DMS153 (cell line): ENCODE measurements around the gene IL17RE.

Source experiments
- DNase-seq: peaks from one replicate; lab custom pipeline; 2025; lab: John Stamatoyannopoulos, UW

IL17RE gene

DNA sequence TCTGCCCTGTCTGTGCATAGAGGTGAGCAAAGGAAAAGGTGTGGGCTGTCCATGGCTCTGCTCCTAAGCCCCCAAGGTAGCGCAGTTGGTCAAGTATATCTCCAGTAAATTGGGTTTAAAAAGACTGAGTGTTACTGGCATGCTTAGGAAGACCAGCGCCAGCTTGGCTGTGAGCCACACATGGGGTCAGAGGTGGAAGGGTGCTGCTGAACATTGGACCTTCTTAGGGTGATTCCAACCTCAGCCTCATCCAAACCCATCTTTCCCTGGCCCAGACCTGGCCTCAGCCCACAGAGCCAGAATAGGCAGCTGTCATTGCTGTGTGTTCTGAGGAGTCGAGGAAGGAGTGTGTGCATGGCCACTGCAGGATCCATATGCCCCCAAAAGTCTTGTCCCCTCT, 5.6 kb downstream of the IL17RE start:
- no peak for DNase-seq

- DNase-seq = no peak
These were observed 6.8 kb downstream of the IL17RE start for GRCh38 chr3:9909221-9910013.

DNA sequence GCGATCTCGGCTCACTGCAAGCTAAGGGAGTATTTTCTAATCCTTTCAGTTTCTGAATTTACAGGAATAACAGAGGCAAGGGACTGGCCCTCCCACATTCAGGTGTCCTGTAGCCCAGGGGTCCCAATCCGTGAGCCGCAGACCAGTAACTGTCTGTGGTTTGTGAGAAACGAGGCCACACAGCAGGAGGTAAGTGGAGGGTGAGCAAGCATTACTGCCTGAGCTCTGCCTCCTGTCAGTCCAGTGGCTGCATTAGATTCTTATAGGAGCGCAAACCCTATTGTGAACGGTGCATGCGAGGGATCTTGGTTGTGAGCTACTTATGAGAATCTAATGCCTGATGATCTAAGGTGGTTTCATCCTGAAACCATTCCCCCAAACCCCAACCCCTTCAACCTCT, 9.2 kb downstream of the IL17RE start:
- DNase-seq = no peak

DNA sequence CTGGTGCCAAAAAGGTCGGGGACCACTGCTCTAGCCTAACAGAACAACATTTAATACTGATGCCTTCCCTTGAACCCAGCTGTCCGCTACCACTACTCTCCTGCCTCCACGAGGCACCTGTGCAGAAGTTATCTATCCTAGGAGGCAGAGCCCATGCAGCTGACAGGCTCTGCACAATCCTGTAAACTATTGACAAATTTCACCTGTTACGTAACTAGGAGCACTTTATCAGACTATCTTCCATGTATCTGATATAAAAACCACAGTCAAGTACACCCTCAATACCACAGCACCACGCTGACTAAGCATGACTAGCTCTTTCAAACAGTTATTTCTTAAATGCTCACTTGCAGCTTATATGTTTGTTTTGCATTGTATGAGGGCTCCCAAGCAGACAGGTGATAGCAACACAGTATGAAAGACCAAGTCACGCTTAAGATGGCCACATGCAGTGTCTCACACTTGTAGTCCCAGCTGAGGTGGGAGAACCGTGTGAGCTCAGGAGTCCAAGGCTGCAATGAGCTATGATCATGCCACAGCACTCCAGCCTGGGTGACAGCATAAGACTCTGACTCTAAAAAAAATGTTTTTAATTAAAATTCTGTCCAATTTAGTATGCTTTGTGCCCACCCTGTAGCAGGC, 9.8 kb downstream of the IL17RE start:
- no peak for DNase-seq

DNA sequence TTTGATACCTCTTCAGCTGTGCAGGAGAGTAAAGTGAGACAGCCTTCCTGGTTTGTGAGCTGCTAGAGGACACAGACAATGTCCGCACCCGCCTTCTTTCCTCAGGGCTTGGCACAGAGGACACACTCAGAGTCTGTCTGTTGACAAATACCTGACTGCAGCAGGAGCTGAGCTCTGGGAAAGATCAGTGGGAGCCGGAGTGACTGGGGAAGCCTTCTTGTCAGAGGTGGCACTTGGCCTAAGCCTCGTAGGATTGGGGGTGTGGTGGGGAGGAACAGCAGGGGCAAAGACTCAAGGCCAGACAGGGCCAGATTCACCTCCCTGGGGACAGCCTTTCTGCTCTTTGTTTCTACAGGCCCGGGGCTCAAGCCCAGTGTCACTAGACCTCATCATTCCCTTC, 11.0 kb downstream of the IL17RE start:
- DNase-seq = no peak

DNA sequence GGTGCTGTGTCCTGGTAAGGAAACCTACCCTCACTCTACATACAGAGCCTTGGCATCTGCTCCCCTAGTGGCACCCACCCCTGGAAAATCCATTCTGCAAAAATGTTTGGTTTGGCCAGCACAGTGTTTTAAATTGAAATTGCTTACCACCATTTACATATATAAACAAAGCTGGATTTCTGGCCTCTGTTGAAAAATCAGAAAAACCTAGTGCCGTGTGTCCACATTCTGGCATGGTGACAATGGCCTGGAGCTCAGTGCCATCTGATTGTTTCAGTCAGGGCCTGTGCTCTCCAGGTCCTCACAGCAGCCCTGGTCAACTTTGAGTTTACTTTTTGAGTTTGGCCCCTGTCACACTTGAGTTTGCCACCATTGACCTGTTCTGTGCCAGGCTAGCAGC, 11.4 kb downstream of the IL17RE start:
- no peak for DNase-seq

- no peak for DNase-seq
These were observed 12.1 kb downstream of the IL17RE start for GRCh38 chr3:9914559-9915253.

GRCh38 chr3:9915254-9916141, 12.8 kb downstream of the IL17RE start:
- DNase-seq = no peak

- no peak for DNase-seq
These were observed 13.7 kb downstream of the IL17RE start for GRCh38 chr3:9916346-9916733.

- peak; percentile 36 for DNase-seq
These were observed 14.4 kb downstream of the IL17RE start, which contains the start of gene IL17RC for GRCh38 chr3:9916734-9917680. TSS of gene IL17RC (plus strand) at chr3:9917098. CDS start at chr3:9917316, 218 bp downstream.

DNA sequence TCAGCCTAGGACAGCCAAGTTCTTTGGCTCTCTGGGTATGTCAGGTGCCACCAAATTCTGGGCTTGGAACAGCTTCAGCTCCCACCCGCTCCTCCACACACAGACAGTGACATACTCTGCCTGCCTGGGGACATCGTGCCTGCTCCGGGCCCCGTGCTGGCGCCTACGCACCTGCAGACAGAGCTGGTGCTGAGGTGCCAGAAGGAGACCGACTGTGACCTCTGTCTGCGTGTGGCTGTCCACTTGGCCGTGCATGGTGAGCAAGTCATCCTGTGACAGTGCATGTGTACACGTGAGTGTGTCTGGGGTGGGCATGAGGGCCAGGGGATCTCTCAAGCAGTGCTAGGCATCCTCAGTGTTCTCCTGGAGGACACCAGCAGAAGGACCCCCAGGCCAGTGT, 15.2 kb downstream of the IL17RE start:
- DNase-seq = no peak

DNA sequence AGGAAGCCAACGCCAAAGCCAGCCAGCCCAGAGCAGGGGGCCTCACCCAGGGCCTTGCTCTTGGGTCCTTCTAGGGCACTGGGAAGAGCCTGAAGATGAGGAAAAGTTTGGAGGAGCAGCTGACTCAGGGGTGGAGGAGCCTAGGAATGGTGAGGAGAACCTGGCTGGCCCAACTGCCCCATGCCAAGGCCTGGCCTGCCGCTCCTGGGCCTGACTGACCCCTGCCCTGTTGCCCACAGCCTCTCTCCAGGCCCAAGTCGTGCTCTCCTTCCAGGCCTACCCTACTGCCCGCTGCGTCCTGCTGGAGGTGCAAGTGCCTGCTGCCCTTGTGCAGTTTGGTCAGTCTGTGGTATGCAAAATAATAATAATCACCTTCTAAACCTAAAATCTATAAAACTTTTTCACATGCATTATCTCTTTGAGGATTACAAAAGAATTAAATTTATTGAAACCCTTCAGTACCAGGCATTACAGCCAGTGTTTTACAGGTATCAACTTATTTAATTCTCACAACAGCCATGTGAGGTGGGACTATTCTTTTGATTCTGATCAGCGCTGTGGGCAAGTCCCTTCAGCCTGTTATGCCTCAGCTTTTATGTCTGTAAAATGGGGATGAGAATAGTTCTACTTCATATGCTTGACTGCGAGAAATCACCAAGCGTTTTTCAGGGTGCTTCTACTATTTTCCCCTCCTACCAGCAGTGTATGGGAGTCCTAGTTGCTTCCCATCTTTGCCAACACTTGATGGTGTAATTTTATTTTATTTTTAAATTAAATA, 15.8 kb downstream of the IL17RE start:
- DNase-seq = no peak

DNA sequence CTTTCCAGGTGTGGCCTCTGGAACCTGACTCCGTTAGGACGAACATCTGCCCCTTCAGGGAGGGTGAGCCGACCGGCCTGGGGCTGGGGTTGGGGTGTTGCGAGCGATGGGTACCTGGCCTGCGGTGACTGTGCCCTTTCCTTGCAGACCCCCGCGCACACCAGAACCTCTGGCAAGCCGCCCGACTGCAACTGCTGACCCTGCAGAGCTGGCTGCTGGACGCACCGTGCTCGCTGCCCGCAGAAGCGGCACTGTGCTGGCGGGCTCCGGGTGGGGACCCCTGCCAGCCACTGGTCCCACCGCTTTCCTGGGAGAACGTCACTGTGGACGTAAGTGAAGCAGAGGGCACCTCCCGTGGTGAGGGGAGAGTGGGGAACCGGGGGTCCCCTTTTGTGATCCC, 25.5 kb downstream of the IL17RE start:
- no peak for DNase-seq

DNA sequence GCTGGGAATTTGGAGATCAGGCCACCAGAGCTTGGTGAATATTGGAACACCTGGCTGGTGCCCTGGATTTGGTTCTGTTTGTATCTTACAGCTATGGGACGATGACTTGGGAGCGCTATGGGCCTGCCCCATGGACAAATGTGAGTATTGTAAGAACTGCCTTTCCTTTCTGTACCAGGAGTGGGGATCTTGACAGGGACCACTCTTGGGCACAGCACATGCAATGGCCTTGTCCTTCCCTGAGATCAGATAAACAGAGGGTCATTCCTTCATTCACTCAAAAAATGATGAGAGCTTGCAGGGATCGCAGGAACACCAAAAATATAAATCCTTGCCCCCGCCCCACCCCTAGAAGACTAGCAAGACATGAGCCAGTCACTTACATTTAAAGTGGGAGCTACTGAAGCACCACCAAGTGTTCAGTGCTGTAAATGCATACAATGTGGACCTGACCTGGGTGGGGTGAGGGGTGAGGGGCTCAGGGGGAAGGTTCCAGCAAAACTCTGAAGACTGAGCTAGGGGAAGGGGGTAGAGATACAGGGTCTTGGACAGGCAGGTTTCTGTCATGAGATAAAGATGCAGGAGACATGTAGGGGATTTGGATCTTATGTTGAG, 28.3 kb downstream of the IL17RE start:
- no peak for DNase-seq

- DNase-seq = no peak
These were observed 29.8 kb downstream of the IL17RE start for GRCh38 chr3:9932535-9932842.

GRCh38 chr3:9932843-9933560, 30.4 kb downstream of the IL17RE start:
- peak; percentile 13 for DNase-seq

- peak; percentile 77 for DNase-seq
These were observed 31.1 kb downstream of the IL17RE start, which contains the start of gene CRELD1 for GRCh38 chr3:9933561-9934234. TSS of gene CRELD1 (plus strand) at chr3:9933834. CDS start at chr3:9934439, 605 bp downstream.

DNA sequence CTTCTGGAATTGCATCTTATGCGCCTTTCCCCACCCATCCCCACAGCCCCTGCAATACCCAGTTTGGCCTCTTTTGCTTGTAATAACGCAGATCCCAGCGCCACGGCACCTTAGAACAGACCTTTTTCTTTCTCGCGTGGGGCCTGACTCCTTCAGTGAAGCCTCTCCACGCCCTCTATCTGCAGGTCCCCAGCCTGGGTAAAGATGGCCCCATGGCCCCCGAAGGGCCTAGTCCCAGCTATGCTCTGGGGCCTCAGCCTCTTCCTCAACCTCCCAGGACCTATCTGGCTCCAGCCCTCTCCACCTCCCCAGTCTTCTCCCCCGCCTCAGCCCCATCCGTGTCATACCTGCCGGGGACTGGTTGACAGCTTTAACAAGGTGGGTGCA, 31.6 kb downstream of the IL17RE start:
- no peak for DNase-seq
